GM21529 (cell line): ENCODE data around the gene SIK3.
A peak's percentile ranks its signal among the peaks of the same experiment; 100 is the strongest.

Experiments used
- ATAC-seq: cut with Tn5 transposase; IDR thresholded peaks from one replicate; pipeline ENCODE4 v1.9.1; 2021; ENCODE audit not compliant: unreplicated experiment

The SIK3 gene

DNA sequence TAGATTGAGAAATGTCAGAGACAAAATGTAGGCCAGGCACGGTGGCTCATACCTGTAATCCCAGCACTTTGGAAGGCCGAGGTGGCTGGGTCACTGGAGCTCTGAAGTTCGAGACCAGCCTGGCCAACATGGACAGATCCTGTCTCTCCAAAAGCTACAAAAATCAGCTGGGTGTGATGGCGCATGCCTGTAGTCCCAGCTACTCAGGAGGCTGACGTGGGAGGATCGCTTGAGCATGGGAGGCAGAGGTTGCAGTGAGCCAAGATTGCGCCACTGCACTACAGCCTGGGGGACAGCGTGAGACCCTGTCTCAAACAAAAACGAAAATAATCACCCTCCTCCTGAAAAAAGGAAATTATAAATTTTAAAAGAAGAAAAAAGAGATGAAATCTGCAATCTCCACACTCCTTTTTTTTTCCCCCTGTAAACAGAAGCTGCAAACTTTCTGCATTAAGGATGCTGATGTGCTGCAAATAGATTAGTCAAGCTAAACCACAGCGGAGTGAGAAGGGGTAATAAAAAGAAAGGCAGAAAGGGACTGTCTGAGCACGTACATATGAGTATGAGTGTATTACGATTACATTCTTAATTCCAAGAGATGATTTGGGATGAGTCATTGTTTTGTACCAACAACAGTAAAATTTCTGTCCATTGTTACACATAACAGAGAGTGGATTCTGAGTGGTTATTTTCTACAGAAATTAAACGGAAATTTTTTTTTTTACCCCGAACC lies 87.3 kb downstream of the SIK3 start:
- no peak for ATAC-seq

DNA sequence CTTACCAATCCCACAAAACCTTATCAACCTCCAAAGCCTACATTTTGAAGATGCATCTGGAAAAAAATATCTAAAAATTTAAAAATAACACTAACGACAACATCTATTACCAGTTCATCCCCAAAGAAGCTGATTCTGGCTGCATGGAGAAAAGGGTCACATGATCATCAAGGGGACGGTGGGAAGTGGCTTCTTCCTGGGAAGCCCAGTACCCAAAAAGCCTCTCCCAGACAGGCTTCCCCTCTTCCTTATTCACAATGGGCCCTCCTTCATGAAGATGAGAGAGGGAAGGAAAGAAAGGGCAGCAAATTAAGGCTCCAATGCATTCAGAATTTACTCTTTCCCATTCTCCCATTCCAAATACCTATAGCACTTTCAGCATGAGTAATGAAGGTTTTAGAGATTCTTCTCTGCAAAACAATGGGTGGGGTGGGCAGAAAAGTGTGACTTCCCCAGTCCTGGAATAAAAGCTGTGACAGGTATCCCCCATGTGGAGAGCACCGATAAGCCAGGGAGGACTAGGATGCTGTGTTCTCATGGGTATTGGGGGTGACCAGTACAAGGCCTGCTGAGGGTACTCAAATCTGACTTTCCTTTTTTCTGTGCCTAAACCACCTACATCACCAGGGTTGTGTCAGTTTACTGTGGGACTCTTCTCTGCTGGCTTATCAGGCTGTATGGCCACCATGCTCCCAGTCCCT lies 88.2 kb downstream of the SIK3 start:
- no peak for ATAC-seq

DNA sequence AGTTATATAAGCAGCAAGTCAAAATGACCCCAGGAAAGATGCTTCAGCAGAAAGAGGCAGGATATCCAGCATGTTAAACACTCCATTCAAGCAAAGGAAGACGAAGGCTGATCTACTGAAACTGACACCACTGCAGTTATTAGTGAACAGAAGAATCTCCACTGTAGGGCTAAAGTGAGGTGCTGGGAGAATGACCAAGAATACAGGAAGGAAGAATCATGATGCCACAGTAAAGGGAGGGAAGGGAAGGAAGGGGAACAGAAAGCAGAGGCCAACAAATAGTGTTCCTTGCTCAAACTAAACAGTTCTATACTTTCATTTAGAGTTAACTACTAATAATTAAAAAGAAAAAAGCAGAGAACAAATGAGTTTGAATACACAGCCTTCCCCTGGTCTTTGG lies 92.5 kb downstream of the SIK3 start:
- no peak for ATAC-seq

DNA sequence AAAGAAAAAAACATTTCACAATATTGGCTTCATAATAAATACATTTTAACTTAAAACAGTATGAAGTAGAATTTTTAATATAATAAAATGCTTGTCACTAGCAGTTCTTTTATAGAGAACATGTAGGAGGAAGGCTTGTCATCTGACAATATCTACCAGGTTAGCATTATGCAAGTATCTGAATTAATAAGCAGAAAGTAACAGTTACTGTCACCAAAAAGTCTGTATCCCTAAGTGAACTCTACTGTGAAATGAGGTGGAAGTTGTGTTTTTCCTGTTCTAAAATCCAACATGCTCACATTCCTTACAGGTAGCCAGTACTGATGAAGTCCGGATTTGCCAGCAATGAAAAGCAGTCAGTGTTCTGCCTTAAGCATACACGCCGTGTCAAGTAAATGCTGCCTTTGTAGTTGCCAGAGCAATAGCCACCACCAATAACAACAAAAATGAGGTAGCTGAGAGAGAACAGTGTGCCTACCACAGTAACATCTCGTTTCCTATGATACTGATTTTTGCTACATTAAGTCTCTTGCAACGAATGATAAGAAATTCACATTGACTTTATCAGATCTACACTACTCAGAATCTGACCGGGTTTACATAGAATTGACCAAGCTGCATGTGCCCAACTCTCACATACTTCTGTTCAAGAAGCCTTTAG lies 95.5 kb downstream of the SIK3 start:
- ATAC-seq, result no peak

DNA sequence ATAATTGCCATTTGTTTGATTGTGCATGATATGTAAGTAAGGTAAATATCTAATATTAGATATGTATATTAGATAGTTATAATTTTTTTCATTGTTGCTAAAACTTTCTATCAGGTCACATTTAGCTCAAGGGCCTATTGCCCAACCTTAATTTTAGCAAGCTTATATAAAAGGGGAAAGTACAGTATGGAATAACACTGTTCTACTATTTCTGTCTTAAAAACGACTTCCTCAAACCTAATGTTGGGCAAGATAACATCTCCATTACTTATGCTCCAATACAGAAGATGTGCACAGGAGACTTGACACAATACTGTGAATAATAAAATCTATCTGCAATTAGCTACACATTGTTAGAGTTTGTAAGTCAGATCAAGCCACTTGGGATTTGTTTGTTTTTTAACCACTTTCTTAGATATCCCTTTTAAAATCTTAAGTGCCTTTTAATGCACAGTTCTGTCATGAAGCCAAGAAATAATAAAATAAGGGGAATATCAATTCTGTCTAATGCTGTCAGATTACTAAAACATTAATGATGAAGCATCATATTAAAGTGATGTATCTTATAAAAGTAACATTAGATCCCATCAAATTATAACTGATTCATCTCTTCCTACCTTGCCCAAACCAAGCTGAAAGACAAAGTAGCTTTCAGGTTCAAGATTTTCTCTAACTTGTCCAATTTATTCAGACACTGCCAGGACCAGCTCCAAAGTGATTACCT lies 98.1 kb downstream of the SIK3 start:
- no peak for ATAC-seq

DNA sequence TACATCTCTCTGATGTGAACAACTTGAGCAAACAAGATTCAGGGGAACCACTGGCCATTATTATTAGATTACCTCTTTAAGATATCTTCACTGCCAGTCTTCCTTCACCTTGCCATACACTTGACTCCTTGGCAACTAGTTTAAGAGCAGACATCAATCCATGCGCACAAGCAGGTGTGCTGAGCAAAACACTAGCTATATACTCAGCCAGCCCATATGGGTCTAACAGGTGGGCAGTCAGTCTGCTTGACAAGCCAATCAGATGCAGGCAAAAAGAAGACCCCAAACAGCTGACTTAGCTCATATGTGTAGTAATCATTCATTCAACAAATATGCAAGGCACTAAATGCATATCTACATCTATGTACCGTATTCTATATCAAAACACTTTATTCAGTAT lies 101.2 kb downstream of the SIK3 start:
- ATAC-seq, result no peak

GRCh38 chr11:116994195-116994594 lies 104.0 kb downstream of the SIK3 start:
- ATAC-seq, result no peak

DNA sequence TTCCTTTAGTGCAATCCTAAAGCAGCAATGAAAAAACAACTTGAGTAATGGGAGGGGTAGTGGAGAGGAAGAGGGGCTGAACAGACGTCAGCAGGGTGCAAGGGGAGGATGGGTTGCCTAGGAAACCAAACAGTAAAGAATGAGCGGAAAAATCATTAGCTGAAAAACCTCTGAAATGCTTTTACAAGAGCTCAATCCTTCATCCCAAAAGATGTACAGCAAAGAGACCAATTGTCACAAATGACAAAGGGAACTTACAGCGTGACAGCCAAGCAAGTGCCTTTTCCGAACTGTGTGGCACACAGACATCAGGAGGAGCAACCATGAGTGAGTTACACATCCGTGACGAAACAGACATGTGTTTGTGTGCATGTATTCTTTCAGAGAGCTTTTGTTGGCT lies 104.6 kb downstream of the SIK3 start:
- ATAC-seq, result no peak

DNA sequence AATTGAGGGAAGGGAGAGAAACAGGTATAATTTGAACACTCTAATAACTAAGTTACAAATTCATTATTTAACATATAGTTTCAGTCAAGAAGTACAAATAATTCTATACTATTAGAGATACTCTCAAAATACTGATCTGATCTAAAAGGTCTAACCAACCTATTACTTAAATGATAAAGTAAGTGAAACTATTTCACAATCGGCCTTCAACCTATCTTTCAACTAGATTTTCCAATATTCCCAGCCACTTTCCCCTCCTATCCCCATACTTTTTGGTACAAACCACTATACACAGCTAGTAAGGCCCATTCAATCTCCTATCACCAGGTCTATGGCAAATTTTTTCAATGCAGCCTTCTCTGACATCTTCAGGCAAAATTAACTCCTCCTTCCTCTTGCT lies 106.7 kb downstream of the SIK3 start:
- ATAC-seq, result no peak

GRCh38 chr11:116990811-116991210 lies 107.4 kb downstream of the SIK3 start:
- no peak for ATAC-seq

GRCh38 chr11:116990061-116990473 lies 108.2 kb downstream of the SIK3 start:
- ATAC-seq, result no peak

GRCh38 chr11:116989184-116989583 lies 109.0 kb downstream of the SIK3 start:
- ATAC-seq, result no peak

- peak; percentile 74 for ATAC-seq
Measured at GRCh38 chr11:116986521-116987105, 111.6 kb downstream of the SIK3 start.

- no peak for ATAC-seq
Measured at GRCh38 chr11:116984589-116984988, 113.6 kb downstream of the SIK3 start.

DNA sequence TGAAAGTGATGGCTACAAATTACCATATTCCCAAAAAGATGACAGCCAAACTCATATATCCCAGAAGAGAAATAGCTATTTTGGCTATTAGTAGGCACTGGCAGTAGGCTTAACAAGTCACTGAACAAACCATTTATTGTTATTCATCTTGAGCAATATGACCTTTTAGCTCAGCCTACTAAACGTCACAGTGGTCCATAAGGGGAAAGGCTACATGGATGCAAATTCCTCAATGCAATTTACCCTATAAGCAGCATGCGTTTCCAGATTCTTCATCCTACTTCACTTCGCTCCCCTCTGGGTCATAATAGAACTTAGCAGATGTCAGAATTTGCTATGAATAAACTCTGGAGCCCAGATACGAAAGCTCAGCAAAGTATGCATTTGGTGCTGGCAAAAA lies 114.0 kb downstream of the SIK3 start:
- ATAC-seq, result no peak

- no peak for ATAC-seq
Measured at GRCh38 chr11:116981266-116981885, 116.9 kb downstream of the SIK3 start.

DNA sequence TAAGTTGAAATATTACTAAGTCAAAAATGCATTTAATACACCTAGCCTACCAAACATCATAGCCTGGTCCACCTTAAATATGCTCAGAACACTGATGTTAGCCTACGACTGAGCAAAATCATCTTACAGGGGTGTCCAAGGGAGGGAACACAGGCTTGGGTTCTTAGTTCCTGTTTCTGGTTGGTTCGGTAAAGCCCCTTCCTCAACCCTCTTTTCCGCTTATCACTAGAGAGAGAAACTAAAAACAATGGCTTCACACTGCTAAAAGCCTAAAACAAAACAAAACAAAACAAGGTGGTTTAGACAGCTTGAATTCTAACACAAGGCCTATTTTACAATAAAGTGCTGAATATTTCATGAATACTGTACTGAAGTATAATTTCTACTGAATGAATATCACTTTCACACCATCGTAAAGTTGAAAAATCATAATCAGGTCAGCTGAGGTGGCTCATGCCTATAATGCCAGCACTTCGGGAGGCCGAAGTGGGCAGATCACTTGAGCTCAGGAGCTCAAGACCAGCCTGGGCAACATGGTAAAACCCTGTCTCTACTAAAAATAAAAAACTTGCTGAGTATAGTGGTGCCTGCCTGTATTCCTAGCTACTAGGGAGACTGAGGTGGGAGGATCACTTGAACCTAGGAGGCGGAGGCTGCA lies 118.0 kb downstream of the SIK3 start:
- peak; percentile 91 for ATAC-seq

DNA sequence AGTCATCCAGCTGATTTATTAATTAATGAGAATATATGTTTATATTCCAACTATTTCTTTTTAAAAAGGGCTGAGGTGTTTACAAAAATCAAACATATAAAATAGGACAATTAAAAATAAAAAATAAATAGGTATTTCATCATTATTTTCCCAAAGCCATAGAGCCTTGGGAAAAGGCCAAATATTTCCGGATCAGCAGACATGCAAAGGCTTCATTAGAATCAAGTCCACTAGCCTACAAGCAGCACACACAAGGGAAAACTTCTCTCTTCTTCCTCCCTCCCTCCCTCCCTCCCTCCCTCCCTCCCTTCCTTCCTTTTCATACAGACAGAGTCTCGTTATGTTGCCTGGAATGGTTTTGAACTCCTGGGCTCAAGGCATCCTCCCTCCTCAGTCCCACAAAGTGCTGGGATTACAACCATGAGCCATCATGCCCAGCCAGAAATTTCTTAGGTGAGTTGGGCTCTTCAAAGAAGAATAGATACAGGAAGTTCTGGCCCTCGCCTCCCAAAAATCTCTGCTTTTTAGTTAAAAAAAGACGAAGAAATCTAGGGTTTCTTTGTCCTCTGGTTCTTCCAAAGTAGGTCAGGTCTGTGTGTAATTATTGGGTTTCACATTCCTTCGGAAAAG lies 121.2 kb downstream of the SIK3 start:
- ATAC-seq, result no peak

DNA sequence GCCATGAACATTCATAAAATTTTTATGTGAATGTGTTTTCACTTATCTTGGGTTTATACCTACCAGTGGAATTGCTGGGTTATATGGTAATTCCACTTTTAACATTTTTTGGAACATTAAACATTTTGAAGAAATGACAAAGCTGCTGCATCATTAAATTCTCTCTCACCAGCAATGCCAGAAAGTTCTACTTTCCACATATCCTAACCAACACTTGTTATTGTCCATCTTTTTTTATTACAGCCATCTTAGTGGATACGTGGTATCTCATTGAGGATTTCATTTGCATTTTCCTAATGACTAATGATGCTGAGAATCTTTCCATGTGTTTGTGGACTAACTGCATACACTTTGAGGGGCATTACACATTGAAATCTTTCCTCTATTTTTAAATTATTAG lies 122.6 kb downstream of the SIK3 start:
- ATAC-seq, result no peak

DNA sequence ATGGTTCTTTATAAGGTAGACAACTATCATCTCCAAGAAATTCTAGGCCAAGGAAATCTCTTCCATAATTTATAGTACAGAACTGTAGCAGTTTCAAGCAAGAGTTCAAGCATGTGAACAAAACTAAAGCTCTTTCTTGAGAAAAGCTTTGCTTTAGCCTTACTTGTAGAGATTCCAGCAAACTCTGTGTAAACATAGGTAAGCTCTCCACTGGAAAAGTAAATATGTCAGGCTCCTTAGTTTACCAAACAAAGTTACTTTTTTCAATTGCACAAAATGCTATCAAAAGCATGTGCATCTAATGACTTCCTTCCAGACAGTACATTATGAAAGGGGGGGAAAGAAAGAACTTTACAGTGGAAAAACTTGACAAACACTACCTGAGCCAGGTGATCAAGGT lies 125.0 kb downstream of the SIK3 start:
- no peak for ATAC-seq
